Mammary epithelial cell (primary cell): ENCODE data around the gene NTNG1.

ENCODE experiments used
- EZH2 ChIP-seq: IDR thresholded peaks from 2 replicates; pipeline ENCODE4 v1.6.1; 2012; ENCODE audit warnings: low read length, inconsistent platforms, borderline replicate concordance
- TF ChIP-seq, protein P1 (sequence below), 2 donors: IDR thresholded peaks in 1 of 2; conservative IDR thresholded peaks in 1 of 2; 2 replicates each; pipeline ENCODE4 v1.5.1; 2011 to 2012; ENCODE audit warnings: inconsistent platforms in 2 of 2, low read length in 2 of 2, mild to moderate bottlenecking in 2 of 2, control low read depth in 1 of 2, low read depth in 1 of 2; ENCODE audit not compliant: insufficient read depth in 1 of 2; ENCODE audit errors: extremely low read depth in 1 of 2

DNA sequence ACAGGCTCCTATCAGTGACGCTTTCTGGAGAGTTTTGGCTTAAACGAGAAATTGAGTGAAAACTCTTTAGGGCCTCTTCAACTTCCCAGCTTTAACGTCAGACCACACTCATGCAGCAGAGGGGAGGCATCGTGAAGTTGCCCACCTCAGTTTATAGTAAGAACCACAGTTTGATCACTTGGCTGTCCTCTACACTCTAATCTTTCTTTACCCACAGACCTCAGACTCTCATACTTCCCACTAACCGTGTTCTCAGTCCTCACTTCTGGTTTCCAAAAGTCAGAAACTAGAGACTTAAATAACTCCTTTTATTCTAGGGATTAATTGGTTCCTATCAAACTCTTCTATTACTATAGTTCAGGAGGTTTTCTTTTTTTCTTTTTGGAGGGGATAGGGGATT is 302.2 kb downstream of the NTNG1 start:
- TF ChIP-seq, protein P1, sequence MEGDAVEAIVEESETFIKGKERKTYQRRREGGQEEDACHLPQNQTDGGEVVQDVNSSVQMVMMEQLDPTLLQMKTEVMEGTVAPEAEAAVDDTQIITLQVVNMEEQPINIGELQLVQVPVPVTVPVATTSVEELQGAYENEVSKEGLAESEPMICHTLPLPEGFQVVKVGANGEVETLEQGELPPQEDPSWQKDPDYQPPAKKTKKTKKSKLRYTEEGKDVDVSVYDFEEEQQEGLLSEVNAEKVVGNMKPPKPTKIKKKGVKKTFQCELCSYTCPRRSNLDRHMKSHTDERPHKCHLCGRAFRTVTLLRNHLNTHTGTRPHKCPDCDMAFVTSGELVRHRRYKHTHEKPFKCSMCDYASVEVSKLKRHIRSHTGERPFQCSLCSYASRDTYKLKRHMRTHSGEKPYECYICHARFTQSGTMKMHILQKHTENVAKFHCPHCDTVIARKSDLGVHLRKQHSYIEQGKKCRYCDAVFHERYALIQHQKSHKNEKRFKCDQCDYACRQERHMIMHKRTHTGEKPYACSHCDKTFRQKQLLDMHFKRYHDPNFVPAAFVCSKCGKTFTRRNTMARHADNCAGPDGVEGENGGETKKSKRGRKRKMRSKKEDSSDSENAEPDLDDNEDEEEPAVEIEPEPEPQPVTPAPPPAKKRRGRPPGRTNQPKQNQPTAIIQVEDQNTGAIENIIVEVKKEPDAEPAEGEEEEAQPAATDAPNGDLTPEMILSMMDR (conservative IDR thresholded peaks at IDR 0.05 in 1 of 2, IDR thresholded peaks at IDR 0.05 in 1 of 2; ENCODE audit: extremely low read depth in 1 of 2, insufficient read depth in 1 of 2, low read depth in 1 of 2, low read length in 2 of 2), result no peak
- no peak for TF ChIP-seq EZH2
